ENCODE measurements around the gene SRGAP1. TPM values are rescaled to one million over a fixed set of nuclear protein-coding genes. Genes with fewer than 3 reads are reported as not detected.
"Not testable (repeated sequence)": the region's sequence is repeated elsewhere in the genome, so short reads cannot be mapped to it uniquely, and the experiment has no call there.

SRGAP1 gene
- total and polyA plus RNA-seq, 8 donors, result 9.6 to 15.6 (median 11.7) TPM

- Histone ChIP-seq H3K4me1 (peaks cover 9 to 15% of the 10 kb centered on the region in 2 donors), H3K4me3 (no peak overlapping the region), H3K36me3 (no peaks in the 10 kb centered on the region), H3K27ac (no peak overlapping the region), H3K27me3 (peaks cover 0 to 12% of the 10 kb centered on the region in 2 donors), H3K9me3 (no peaks in the 10 kb centered on the region)
- TF ChIP-seq, protein P1, sequence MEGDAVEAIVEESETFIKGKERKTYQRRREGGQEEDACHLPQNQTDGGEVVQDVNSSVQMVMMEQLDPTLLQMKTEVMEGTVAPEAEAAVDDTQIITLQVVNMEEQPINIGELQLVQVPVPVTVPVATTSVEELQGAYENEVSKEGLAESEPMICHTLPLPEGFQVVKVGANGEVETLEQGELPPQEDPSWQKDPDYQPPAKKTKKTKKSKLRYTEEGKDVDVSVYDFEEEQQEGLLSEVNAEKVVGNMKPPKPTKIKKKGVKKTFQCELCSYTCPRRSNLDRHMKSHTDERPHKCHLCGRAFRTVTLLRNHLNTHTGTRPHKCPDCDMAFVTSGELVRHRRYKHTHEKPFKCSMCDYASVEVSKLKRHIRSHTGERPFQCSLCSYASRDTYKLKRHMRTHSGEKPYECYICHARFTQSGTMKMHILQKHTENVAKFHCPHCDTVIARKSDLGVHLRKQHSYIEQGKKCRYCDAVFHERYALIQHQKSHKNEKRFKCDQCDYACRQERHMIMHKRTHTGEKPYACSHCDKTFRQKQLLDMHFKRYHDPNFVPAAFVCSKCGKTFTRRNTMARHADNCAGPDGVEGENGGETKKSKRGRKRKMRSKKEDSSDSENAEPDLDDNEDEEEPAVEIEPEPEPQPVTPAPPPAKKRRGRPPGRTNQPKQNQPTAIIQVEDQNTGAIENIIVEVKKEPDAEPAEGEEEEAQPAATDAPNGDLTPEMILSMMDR (IDR thresholded peaks at IDR 0.05), result no peak
- no peak for ATAC-seq
- intact Hi-C loops (cut with DNase I), result no loop called here
- DNase-seq, result no peak
These were observed 4.7 kb downstream of the SRGAP1 start for GRCh38 chr12:63849106-63849620.

DNA sequence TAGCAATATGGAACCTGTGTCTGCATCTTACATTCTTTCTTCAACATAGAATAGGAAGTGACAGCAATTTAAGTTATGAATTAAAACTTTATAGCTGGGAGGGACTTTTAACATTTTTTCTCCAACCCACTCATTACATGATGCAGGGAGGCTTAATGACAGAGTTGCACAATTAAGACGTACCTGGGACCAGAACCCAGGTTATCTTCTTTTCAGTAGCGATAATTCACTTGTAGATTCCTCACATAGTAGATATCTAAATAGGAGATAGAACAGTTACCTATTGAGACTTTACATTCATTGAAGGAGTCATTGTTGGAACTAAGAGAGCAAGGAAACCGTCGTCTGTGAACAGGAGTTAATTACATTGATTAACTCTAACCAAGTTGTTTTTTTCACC is 5.1 kb downstream of the SRGAP1 start:
- Histone ChIP-seq H3K4me3 (no peak overlapping the region), H3K4me1 (peaks cover 9 to 15% of the 10 kb centered on the region in 2 donors), H3K27me3 (peaks cover 0 to 7% of the 10 kb centered on the region in 2 donors), H3K36me3 (no peaks in the 10 kb centered on the region), H3K9me3 (no peaks in the 10 kb centered on the region), H3K27ac (no peak overlapping the region)
- TF ChIP-seq, protein P1 (IDR thresholded peaks at IDR 0.05), result no peak
- ATAC-seq (no peak), DNase-seq (no peak)
- intact Hi-C loops (cut with DNase I), result no loop called here

DNA sequence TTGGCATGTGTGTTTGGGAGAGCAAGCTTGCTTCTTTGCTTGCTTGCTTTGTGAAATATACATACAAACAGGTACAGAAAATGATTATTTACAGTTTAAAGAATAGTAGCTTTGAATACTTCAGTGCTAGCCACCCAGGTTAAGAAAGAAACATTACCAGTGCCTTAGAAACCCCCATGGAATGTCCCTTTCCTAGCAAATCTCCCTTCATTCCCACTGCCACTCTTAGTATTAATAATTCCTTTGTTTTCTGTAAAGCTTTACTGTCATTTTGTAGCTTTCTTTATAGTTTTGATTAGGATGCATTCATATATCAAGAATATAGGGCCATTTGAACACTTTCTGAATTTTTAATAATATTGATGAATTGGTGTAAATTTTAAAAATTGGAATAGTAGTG is 9.5 kb downstream of the SRGAP1 start:
- ATAC-seq (no peak), DNase-seq (no peak)
- Histone ChIP-seq H3K27ac (no peak overlapping the region), H3K36me3 (no peaks in the 10 kb centered on the region), H3K4me3 (no peak overlapping the region), H3K4me1 (no peaks in the 10 kb centered on the region), H3K27me3 (no peaks in the 10 kb centered on the region), H3K9me3 (no peaks in the 10 kb centered on the region)
- TF ChIP-seq, protein P1 (IDR thresholded peaks at IDR 0.05), result no peak
- intact Hi-C loops (cut with DNase I), result no loop called here

DNA sequence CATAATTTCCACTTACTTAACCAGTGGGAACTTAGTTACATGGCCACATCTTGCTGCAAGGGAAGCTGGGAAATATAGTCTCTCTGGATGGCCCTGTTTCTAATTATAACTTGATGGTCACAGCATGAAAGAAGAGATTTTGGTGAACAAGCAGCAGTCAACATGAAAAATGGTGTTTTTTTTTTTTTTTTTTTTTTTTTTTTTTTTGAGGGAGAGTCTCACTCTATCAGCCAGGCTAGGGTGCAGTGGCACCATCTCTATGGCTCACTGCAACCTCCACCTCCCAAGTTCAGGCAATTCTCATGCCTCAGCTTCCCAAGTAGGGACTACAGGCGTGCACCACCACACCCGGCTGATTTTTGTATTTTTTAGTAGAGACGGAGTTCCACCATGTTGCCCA is 10.8 kb downstream of the SRGAP1 start:
- ATAC-seq, result no peak
- TF ChIP-seq, protein P1 (IDR thresholded peaks at IDR 0.05), result no peak
- intact Hi-C loops (cut with DNase I), result no loop called here
- H3K9me3 ChIP-seq, result no peaks in the 10 kb centered on the region
- no peak overlapping the region for H3K4me3 ChIP-seq
- DNase-seq, result no peak
- H3K27me3 ChIP-seq, result no peaks in the 10 kb centered on the region
- H3K36me3 ChIP-seq, result no peaks in the 10 kb centered on the region
- H3K4me1 ChIP-seq, result no peaks in the 10 kb centered on the region
- no peak overlapping the region for H3K27ac ChIP-seq

DNA sequence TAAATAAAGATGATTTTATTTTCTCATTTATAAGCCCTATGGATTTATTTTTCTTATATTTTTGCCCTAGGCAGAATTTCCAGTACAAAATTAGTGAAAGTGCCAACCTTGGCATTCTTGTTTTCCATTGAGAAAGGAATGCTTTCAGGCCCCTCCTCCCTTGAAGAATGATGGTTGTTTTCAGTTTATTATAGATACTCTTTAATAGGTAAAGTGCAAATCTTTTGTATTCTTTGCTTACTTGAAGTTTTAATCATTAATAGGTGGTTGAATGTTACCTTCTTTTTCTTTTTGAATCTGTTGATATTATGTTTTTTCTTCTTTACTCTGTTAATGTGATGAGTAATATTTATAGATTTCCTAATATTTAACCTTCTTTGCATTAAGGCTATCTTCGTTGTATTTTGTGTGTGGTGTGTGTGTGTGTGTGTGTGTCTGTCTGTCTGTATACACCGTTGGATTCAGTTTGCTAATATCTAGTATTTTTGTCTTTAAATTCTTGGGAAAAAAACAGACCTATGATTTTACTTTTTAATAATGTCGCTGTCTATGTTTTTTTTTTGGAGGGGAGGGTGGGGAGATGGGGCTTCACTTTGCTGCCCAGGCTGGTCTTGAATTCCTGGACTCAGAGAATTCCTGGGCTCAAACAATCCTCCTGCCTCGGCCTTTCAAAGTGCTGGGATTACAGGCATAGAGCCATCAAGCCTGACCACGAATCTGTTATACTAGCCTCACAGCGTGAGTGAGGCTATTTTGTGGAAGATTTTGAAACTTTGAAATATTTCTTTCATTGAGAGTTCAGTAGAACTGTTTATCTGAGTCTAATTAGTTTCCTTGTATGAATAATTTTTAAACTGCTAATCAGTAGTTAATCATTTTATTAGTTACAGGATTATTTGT is 13.5 kb downstream of the SRGAP1 start:
- intact Hi-C loops (cut with DNase I), result no loop called here
- Histone ChIP-seq H3K36me3 (no peaks in the 10 kb centered on the region), H3K9me3 (no peaks in the 10 kb centered on the region), H3K4me1 (no peaks in the 10 kb centered on the region), H3K4me3 (no peak overlapping the region), H3K27me3 (no peaks in the 10 kb centered on the region), H3K27ac (no peak overlapping the region)
- DNase-seq, result no peak
- ATAC-seq, result no peak
- TF ChIP-seq, protein P1 (IDR thresholded peaks at IDR 0.05), result no peak

- DNase-seq; H3K27ac ChIP-seq; H3K4me3 ChIP-seq; H3K9me3 ChIP-seq; intact Hi-C loops (cut with DNase I); ATAC-seq; H3K27me3 ChIP-seq; H3K36me3 ChIP-seq; H3K4me1 ChIP-seq: not testable (repeated sequence)
These were observed 15.4 kb downstream of the SRGAP1 start for GRCh38 chr12:63859880-63860279.
